ENCODE data around the gene NDST1.

Gene NDST1

GRCh38 chr5:150561571-150562275 is 53.8 kb downstream of the NDST1 start:
- no peak for ATAC-seq
- TF ChIP-seq POU6F1 (CRISPR knock-in tag; IDR thresholded peaks at IDR 0.05; ENCODE audit: borderline replicate concordance, low read depth) (no peak), ZFP3 (CRISPR knock-in tag; IDR thresholded peaks at IDR 0.05) (no peak), CSDC2 (CRISPR knock-in tag; IDR thresholded peaks at IDR 0.05) (no peak), ZNF8 (CRISPR knock-in tag; IDR thresholded peaks at IDR 0.05) (no peak), ARNTL (CRISPR knock-in tag; IDR thresholded peaks at IDR 0.05; ENCODE audit: borderline replicate concordance, low read depth) (no peak), TSHZ2 (CRISPR knock-in tag; IDR thresholded peaks at IDR 0.05) (no peak), GLIS3 (CRISPR knock-in tag; IDR thresholded peaks at IDR 0.05) (no peak), TOX (CRISPR knock-in tag; IDR thresholded peaks at IDR 0.05; ENCODE audit: borderline replicate concordance) (no peak), BACH2 (CRISPR knock-in tag; IDR thresholded peaks at IDR 0.05; ENCODE audit: borderline replicate concordance) (no peak)

- TF ChIP-seq CSDC2 (CRISPR knock-in tag; IDR thresholded peaks at IDR 0.05) (no peak), SNAI2 (CRISPR knock-in tag; IDR thresholded peaks at IDR 0.05) (no peak), TSHZ2 (CRISPR knock-in tag; IDR thresholded peaks at IDR 0.05) (no peak), CSRNP3 (CRISPR knock-in tag; IDR thresholded peaks at IDR 0.05) (no peak), POU6F1 (CRISPR knock-in tag; IDR thresholded peaks at IDR 0.05; ENCODE audit: borderline replicate concordance, low read depth) (no peak), OSR1 (CRISPR knock-in tag; IDR thresholded peaks at IDR 0.05) (no peak), ZNF70 (CRISPR knock-in tag; IDR thresholded peaks at IDR 0.05) (no peak), BACH2 (CRISPR knock-in tag; IDR thresholded peaks at IDR 0.05; ENCODE audit: borderline replicate concordance) (no peak), ISL1 (CRISPR knock-in tag; IDR thresholded peaks at IDR 0.05) (no peak), RARB (CRISPR knock-in tag; IDR thresholded peaks at IDR 0.05) (no peak), ZNF8 (CRISPR knock-in tag; IDR thresholded peaks at IDR 0.05) (no peak), TCF4 (CRISPR knock-in tag; IDR thresholded peaks at IDR 0.05; ENCODE audit: borderline replicate concordance) (no peak), ZFP3 (CRISPR knock-in tag; IDR thresholded peaks at IDR 0.05) (no peak), ESRRG (CRISPR knock-in tag; IDR thresholded peaks at IDR 0.05) (no peak), CREB5 (CRISPR knock-in tag; IDR thresholded peaks at IDR 0.05; ENCODE audit: low read depth) (no peak), PPARA (CRISPR knock-in tag; IDR thresholded peaks at IDR 0.05; ENCODE audit: borderline replicate concordance) (no peak), ZC3H10 (CRISPR knock-in tag; IDR thresholded peaks at IDR 0.05) (no peak), ARNTL (CRISPR knock-in tag; IDR thresholded peaks at IDR 0.05; ENCODE audit: borderline replicate concordance, low read depth) (no peak), PATZ1 (CRISPR knock-in tag; IDR thresholded peaks at IDR 0.05; ENCODE audit: borderline replicate concordance) (no peak), ZNF565 (CRISPR knock-in tag; conservative IDR thresholded peaks at IDR 0.05; ENCODE audit: low read depth) (no peak)
- ATAC-seq, result no peak
These were observed 54.9 kb downstream of the NDST1 start for GRCh38 chr5:150562832-150563231.

Data from SK-N-SH treated with all-trans-retinoic acid at 6 μM for 48 hours (cell line).